GM23248 (cell line): ENCODE data around the gene MGAT5. TPM values are rescaled to one million over a fixed set of nuclear protein-coding genes. Genes with fewer than 3 reads are reported as not detected.

Source experiments
- DNase-seq: peaks from one replicate; pipeline ENCODE4 v3.0.0-alpha.2; 2015
- H2AFZ ChIP-seq: fragments of 200-600 bp; sonication (generic); 2 replicates; pipeline ENCODE4 v1.6.1; 2016; ENCODE audit warnings: antibody characterized with exemption
- H3F3A ChIP-seq: fragments of 200-600 bp; sonication (generic); 2 replicates; pipeline ENCODE4 v1.6.1; 2016; ENCODE audit warnings: mild to moderate bottlenecking, antibody characterized with exemption, mixed run types; ENCODE audit not compliant: insufficient read depth
- H3K27ac ChIP-seq: fragments of 200-600 bp; sonication (generic); 2 replicates; pipeline ENCODE4 v1.5.1; 2016; ENCODE audit warnings: mild to moderate bottlenecking
- H3K27me3 ChIP-seq: fragments of 200-600 bp; sonication (generic); replicated peaks from 2 replicates; pipeline ENCODE4 v1.6.1; 2016; ENCODE audit warnings: mild to moderate bottlenecking; ENCODE audit not compliant: insufficient read depth
- H3K36me3 ChIP-seq: fragments of 200-600 bp; sonication (generic); 2 replicates; pipeline ENCODE4 v1.6.1; 2016; ENCODE audit warnings: low read depth, mild to moderate bottlenecking
- H3K4me1 ChIP-seq: fragments of 200-600 bp; sonication (generic); 2 replicates; pipeline ENCODE4 v1.6.1; 2016; ENCODE audit warnings: mild to moderate bottlenecking; ENCODE audit not compliant: insufficient read depth
- H3K4me2 ChIP-seq: fragments of 200-600 bp; sonication (generic); one replicate; pipeline ENCODE4 v1.6.1; 2016; ENCODE audit warnings: mild to moderate bottlenecking; ENCODE audit not compliant: unreplicated experiment
- H3K4me3 ChIP-seq: fragments of 200-600 bp; sonication (generic); 2 replicates; pipeline ENCODE4 v1.5.1; 2016; ENCODE audit warnings: mild to moderate bottlenecking
- H3K79me2 ChIP-seq: fragments of 200-600 bp; sonication (generic); 2 replicates; pipeline ENCODE4 v1.6.1; 2016; ENCODE audit warnings: mild to moderate bottlenecking; ENCODE audit not compliant: insufficient read depth
- H3K9ac ChIP-seq: fragments of 200-600 bp; sonication (generic); 2 replicates; pipeline ENCODE4 v1.6.1; 2016; ENCODE audit warnings: mild to moderate bottlenecking
- H3K9me2 ChIP-seq: fragments of 200-600 bp; sonication (generic); 2 replicates; pipeline ENCODE4 v1.6.1; 2016; ENCODE audit warnings: mixed run types, mild to moderate bottlenecking, moderate library complexity; ENCODE audit not compliant: insufficient read depth
- H3K9me3 ChIP-seq: fragments of 200-600 bp; sonication (generic); one replicate; pipeline ENCODE4 v1.6.1; 2017; ENCODE audit warnings: low read depth
- H4K20me1 ChIP-seq: fragments of 200-600 bp; sonication (generic); 2 replicates; pipeline ENCODE4 v1.6.0; 2016; ENCODE audit not compliant: insufficient read depth
- EZH2 ChIP-seq: fragments of 200-600 bp; sonication (generic); IDR thresholded peaks from 2 replicates; pipeline ENCODE4 v1.6.1; 2018; ENCODE audit warnings: antibody characterized with exemption, mild to moderate bottlenecking; ENCODE audit not compliant: insufficient read depth, poor library complexity, severe bottlenecking
- EZH2phosphoT487 ChIP-seq: fragments of 200-600 bp; sonication (generic); IDR thresholded peaks from 2 replicates; pipeline ENCODE4 v1.6.1; 2018; ENCODE audit warnings: antibody characterized with exemption, moderate library complexity, mild to moderate bottlenecking, low read depth; ENCODE audit not compliant: insufficient read depth
- WGBS, 2 experiments: methylation state at CpG; one replicate each; pipeline ENCODE4 v1.1.6; 2015 to 2017; ENCODE audit warnings: low lambda C conversion rate in 2 of 2, low coverage in 1 of 2; ENCODE audit errors: missing lambda C conversion rate in 2 of 2; 5-methylcytosine and 5-hydroxymethylcytosine counted together
- in situ Hi-C: fragments of 300-500 bp; cut with MboI; formaldehyde crosslinking; loops from 2 replicates; pipeline ENCODE4 v1.15.0; 2020
- polyA plus RNA-seq: library from polyadenylated mRNA; unstranded; fragments of >200 nt; fragmentation: Nextera tagmentation; extraction: Ambion mirVana; gene quantifications from 2 replicates; pipeline ENCODE4 v1.2.1, GENCODE V29; 2016
- total RNA-seq: library from RNA; depleted of rRNA; stranded (reverse); fragments of >200 nt; shearing (Covaris generic); gene quantifications from 2 replicates; pipeline ENCODE4 v1.2.3, GENCODE V29; 2014

Gene MGAT5
- total and polyA plus RNA-seq, 2 experiments from 2014 or later = 1.8 to 15.9 TPM

DNA sequence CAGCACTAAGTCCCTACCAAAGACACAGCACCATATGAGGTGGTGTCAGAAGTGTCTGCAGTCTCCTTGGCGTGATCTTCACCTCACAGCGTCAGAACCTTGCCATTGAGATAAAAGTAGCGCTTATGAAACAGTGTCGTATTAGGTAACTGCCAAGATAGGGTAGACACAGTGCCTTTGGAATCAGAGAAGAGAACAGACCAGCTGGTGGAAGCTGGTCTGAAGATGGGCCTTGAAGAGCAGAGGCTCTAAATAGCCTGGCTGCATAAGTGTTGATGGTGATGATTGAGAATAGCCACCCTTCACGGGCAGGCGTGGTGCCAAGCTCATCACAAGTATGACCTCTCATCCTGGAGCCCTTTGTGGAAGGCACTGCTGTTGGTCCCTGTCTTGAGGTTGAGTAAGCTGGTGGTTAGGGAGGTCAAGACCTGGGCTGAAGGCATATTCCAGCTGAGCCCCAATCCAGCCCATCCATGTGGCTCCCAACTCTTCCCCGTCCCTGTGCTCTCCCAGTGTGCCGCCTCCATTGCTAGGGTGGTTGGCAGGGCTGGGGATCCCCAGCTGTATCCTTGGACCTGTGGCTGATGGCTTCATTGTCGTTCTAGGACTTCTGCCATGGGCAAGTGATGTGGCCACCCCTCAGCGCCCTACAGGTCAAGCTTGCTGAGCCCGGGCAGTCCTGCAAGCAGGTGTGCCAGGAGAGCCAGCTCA is 187.4 kb downstream of the MGAT5 start:
- WGBS, 2 experiments = 94 to 99% methylated on average over 11 of the region's 11 CpGs
- H3K9ac ChIP-seq = no peak overlapping the region
- no peak for DNase-seq
- H4K20me1 ChIP-seq = no peaks in the 10 kb centered on the region
- H3K4me1 ChIP-seq = peaks cover 4% of the 10 kb centered on the region; the same call in 1 of the 2 replicates
- TF ChIP-seq EZH2phosphoT487 (no peak), EZH2 (no peak)
- in situ Hi-C loops = no loop called here
- no peak overlapping the region for H2AFZ ChIP-seq
- no peaks in the 10 kb centered on the region for H3K36me3 ChIP-seq
- no peak overlapping the region for H3K4me3 ChIP-seq
- no peaks in the 10 kb centered on the region for H3K9me3 ChIP-seq
- H3K9me2 ChIP-seq = no peaks in the 10 kb centered on the region
- no peak overlapping the region for H3K27ac ChIP-seq
- no peak overlapping the region for H3K4me2 ChIP-seq
- H3F3A ChIP-seq = no peaks in the 10 kb centered on the region
- no peaks in the 10 kb centered on the region for H3K79me2 ChIP-seq
- no peaks in the 10 kb centered on the region for H3K27me3 ChIP-seq

DNA sequence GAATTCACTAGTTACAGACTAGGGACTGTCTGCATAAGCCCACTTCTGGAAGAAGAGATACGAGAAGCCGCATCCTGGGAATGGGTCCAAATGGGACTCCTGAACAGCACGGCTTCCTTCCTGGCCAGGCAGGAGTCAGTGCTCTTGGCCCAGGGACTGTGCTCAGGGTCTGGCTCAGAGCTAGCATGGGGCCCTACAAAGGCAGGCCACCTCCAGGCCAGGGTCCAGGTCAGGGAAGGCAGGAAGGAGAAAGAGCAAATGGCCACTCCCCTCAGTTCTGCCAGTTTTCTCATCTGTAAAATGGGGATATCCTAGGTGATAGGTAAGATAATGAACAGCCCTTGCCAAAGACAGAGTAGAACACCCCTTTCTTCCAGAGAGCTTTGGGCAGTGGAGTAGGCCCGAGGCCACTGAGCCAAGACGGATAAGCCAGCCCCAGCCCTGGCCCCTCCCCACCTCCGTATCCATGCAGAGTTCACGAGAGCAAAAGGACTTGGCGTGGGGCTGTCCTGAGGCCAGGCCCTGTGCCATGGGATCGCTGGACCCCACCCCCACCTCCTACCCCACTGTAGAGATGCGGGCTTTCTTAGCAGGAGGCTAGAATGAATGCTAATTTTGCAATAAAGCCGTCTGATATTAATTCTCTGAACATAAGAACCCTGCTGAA is 190.1 kb downstream of the MGAT5 start:
- no peak overlapping the region for H2AFZ ChIP-seq
- H3F3A ChIP-seq = no peaks in the 10 kb centered on the region
- H3K9me3 ChIP-seq = no peaks in the 10 kb centered on the region
- no peak for DNase-seq
- H3K4me1 ChIP-seq = peaks cover 8% of the 10 kb centered on the region; the same call in 1 of the 2 replicates
- in situ Hi-C loops = no loop called here
- no peak overlapping the region for H3K4me3 ChIP-seq
- H3K36me3 ChIP-seq = no peaks in the 10 kb centered on the region
- no peak overlapping the region for H3K4me2 ChIP-seq
- H3K79me2 ChIP-seq = no peaks in the 10 kb centered on the region
- TF ChIP-seq EZH2 (no peak), EZH2phosphoT487 (no peak)
- H3K9ac ChIP-seq = no peak overlapping the region
- H3K27me3 ChIP-seq = no peaks in the 10 kb centered on the region
- no peaks in the 10 kb centered on the region for H4K20me1 ChIP-seq
- WGBS, 2 experiments = 94 to 95% methylated on average over 9 to 11 of the region's 11 CpGs
- no peak overlapping the region for H3K27ac ChIP-seq
- H3K9me2 ChIP-seq = no peaks in the 10 kb centered on the region

DNA sequence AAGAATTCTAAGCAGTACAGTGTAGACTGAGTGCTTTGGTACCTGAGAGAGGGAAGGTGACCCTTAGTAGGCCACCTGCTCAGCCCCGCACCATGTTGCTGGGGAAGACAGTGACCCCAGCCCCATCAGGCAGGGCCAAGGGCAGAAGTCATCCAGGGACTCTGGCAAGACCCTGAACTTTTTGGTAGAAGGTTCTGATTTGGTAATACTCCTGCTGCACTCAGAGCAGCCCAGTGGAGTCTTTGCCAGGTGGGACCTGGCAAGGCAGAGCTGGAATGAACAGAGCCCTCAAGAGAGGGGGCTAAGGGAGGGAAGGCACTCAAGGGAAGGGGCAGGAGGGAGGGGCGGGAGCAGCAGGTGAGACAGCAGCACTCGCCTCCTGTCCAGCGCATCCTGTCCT is 191.2 kb downstream of the MGAT5 start:
- DNase-seq = no peak
- 98 to 99% methylated on average over 4 of the region's 4 CpGs for WGBS, 2 experiments
- no peaks in the 10 kb centered on the region for H3K9me2 ChIP-seq
- H3K4me3 ChIP-seq = no peak overlapping the region
- H3K36me3 ChIP-seq = no peaks in the 10 kb centered on the region
- H3K4me2 ChIP-seq = no peak overlapping the region
- TF ChIP-seq EZH2phosphoT487 (no peak), EZH2 (no peak)
- no peaks in the 10 kb centered on the region for H3K9me3 ChIP-seq
- H4K20me1 ChIP-seq = no peaks in the 10 kb centered on the region
- no peak overlapping the region for H2AFZ ChIP-seq
- no peak overlapping the region for H3K27ac ChIP-seq
- H3K9ac ChIP-seq = no peak overlapping the region
- no peaks in the 10 kb centered on the region for H3K79me2 ChIP-seq
- H3K27me3 ChIP-seq = no peaks in the 10 kb centered on the region
- H3F3A ChIP-seq = no peaks in the 10 kb centered on the region
- peaks cover 8% of the 10 kb centered on the region; the same call in 1 of the 2 replicates for H3K4me1 ChIP-seq
- in situ Hi-C loops = no loop called here

DNA sequence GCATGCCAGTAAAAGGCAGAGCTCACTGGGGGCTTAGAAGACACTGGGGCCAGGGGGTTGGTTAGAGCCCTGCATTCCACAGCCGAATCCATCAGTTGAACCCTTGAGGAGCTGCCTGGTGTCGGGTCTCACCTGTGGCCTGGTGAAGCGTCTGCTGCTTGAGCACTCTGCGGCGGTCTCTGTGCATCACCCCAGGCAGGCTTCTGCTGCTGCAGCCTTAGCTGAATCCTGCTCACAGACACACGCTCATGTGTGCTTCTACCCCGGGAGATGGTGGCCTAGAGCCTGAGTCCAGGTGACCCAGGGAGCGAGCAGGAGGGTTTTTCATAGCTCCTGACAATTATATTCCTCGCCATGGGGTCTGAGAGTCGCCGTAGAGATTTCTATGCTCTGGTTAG is 192.1 kb downstream of the MGAT5 start:
- no peaks in the 10 kb centered on the region for H3K27me3 ChIP-seq
- no peaks in the 10 kb centered on the region for H3F3A ChIP-seq
- H3K9me3 ChIP-seq = no peaks in the 10 kb centered on the region
- no peak for TF ChIP-seq EZH2phosphoT487
- no peak for TF ChIP-seq EZH2
- no peaks in the 10 kb centered on the region for H3K36me3 ChIP-seq
- H3K79me2 ChIP-seq = no peaks in the 10 kb centered on the region
- H3K4me2 ChIP-seq = no peak overlapping the region
- H3K9me2 ChIP-seq = no peaks in the 10 kb centered on the region
- no peaks in the 10 kb centered on the region for H4K20me1 ChIP-seq
- H3K4me3 ChIP-seq = no peak overlapping the region
- DNase-seq = no peak
- in situ Hi-C loops = no loop called here
- H3K27ac ChIP-seq = no peak overlapping the region
- H3K9ac ChIP-seq = no peak overlapping the region
- no peak overlapping the region for H2AFZ ChIP-seq
- H3K4me1 ChIP-seq = peaks cover 8% of the 10 kb centered on the region; the same call in 1 of the 2 replicates
- WGBS, 2 experiments = 86 to 92% methylated on average over 10 to 11 of the region's 11 CpGs
